HG03571 (cell line): Measurements from ENCODE around the gene CENPVL2.
"Not testable (repeated sequence)": the region's sequence is repeated elsewhere in the genome, so short reads cannot be mapped to it uniquely, and the experiment has no call there.

ENCODE experiments used
- ATAC-seq: cut with Tn5 transposase; IDR thresholded peaks from one replicate; pipeline ENCODE4 v1.9.1; 2021; ENCODE audit not compliant: unreplicated experiment

The CENPVL2 gene

GRCh38 chrX:51682720-51683062, at the start of gene CENPVL2:
Gene CENPVL2, minus strand, starts transcription at chrX:51682831. Its CDS starts 0 bp downstream, at chrX:51682831.
- ATAC-seq: not testable (repeated sequence)

GRCh38 chrX:51728202-51728601, 45.6 kb upstream of the CENPVL2 start:
- ATAC-seq: no peak

- not testable (repeated sequence) for ATAC-seq
Measured at GRCh38 chrX:51712943-51713647, 30.5 kb upstream of the CENPVL2 start.

GRCh38 chrX:51710277-51711164, 27.9 kb upstream of the CENPVL2 start, which contains the start of gene CENPVL1:
Gene CENPVL1, plus strand, starts transcription at chrX:51710512. Its CDS starts 0 bp downstream, at chrX:51710512.
- not testable (repeated sequence) for ATAC-seq

- ATAC-seq: no peak
Measured at GRCh38 chrX:51697397-51697796, 14.8 kb upstream of the CENPVL2 start.

GRCh38 chrX:51694254-51694653, 11.6 kb upstream of the CENPVL2 start:
- ATAC-seq: no peak

GRCh38 chrX:51681808-51682719, 567 bp downstream of the CENPVL2 start:
- ATAC-seq: not testable (repeated sequence)

- ATAC-seq: not testable (repeated sequence)
Measured at GRCh38 chrX:51679689-51680433, 2.8 kb downstream of the CENPVL2 start.

- ATAC-seq: no peak
Measured at GRCh38 chrX:51665981-51666380, 16.6 kb downstream of the CENPVL2 start.

- no peak for ATAC-seq
Measured at GRCh38 chrX:51643377-51643776, 39.3 kb downstream of the CENPVL2 start.

- ATAC-seq: no peak
Measured at GRCh38 chrX:51641421-51642021, 41.1 kb downstream of the CENPVL2 start.

GRCh38 chrX:51636511-51636910, 46.1 kb downstream of the CENPVL2 start:
- ATAC-seq: not testable (repeated sequence)
